Glutamatergic neuron (in vitro differentiated cells): Measurements from ENCODE around the gene CTAGE1. TPM values are rescaled to one million over a fixed set of nuclear protein-coding genes. Genes with fewer than 3 reads are reported as not detected.

ENCODE experiments used
- DNase-seq: peaks from one replicate; pipeline ENCODE4 v3.0.0; 2022
- H3K27ac Mint-ChIP-seq: one replicate; pipeline ENCODE4 v1.8.0; 2020; ENCODE audit warnings: mild to moderate bottlenecking, mixed read lengths, inconsistent platforms; ENCODE audit not compliant: unreplicated experiment
- H3K27me3 Mint-ChIP-seq: one replicate; pipeline ENCODE4 v1.8.0; 2020; ENCODE audit warnings: mild to moderate bottlenecking, moderate library complexity, mixed read lengths, inconsistent platforms; ENCODE audit not compliant: unreplicated experiment
- H3K36me3 Mint-ChIP-seq: one replicate; pipeline ENCODE4 v1.8.0; 2020; ENCODE audit warnings: mild to moderate bottlenecking, mixed read lengths, inconsistent platforms; ENCODE audit not compliant: unreplicated experiment
- H3K4me1 Mint-ChIP-seq: one replicate; pipeline ENCODE4 v1.8.0; 2020; ENCODE audit warnings: mild to moderate bottlenecking, low read depth, mixed read lengths, inconsistent platforms; ENCODE audit not compliant: unreplicated experiment
- H3K4me3 Mint-ChIP-seq: one replicate; pipeline ENCODE4 v1.8.0; 2020; ENCODE audit warnings: mild to moderate bottlenecking, mixed read lengths, inconsistent platforms; ENCODE audit not compliant: unreplicated experiment
- H3K9me3 Mint-ChIP-seq: one replicate; pipeline ENCODE4 v1.8.0; 2020; ENCODE audit warnings: mild to moderate bottlenecking, moderate library complexity, mixed read lengths, inconsistent platforms; ENCODE audit not compliant: unreplicated experiment
- total RNA-seq: library from RNA; stranded (reverse); fragmentation: NEBNext Ultra II Directional; extraction: Animal tissue kit (Norgen Biotek cat#: 25700); gene quantifications from one replicate; pipeline ENCODE4 v1.2.1, GENCODE V29; 2021; ENCODE audit not compliant: unreplicated experiment
- TF ChIP-seq, protein P1 (sequence below): fragments of 200-600 bp; sonication (generic); IDR thresholded peaks from one replicate; pipeline ENCODE4 v1.5.0; 2021; ENCODE audit not compliant: partially characterized antibody, unreplicated experiment

CTAGE1 gene
- total RNA-seq, 1 donor from 2014 or later, result not detected

DNA sequence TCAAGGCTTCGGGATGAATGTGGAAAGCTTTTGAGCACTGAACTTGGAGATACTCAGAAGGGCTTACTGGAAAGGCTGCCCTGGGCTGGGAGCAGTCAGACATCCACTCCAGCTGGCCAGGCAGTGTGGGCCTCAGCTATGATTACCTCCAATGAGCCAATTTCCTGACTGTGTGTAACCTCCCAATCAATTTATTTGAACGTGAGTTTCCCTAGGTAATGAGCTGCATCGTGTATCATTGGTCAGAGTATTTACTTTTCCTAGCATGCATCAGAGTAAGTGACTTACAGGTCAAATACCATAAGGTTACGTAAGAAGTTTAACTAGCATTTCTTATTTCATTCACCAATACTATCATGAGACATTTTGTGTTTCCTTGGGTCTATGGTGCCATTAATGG, 11.0 kb upstream of the CTAGE1 start:
- H3K9me3 Mint-ChIP-seq, result peaks cover 4% of the 10 kb centered on the region
- no peak overlapping the region for H3K27ac Mint-ChIP-seq
- TF ChIP-seq, protein P1, sequence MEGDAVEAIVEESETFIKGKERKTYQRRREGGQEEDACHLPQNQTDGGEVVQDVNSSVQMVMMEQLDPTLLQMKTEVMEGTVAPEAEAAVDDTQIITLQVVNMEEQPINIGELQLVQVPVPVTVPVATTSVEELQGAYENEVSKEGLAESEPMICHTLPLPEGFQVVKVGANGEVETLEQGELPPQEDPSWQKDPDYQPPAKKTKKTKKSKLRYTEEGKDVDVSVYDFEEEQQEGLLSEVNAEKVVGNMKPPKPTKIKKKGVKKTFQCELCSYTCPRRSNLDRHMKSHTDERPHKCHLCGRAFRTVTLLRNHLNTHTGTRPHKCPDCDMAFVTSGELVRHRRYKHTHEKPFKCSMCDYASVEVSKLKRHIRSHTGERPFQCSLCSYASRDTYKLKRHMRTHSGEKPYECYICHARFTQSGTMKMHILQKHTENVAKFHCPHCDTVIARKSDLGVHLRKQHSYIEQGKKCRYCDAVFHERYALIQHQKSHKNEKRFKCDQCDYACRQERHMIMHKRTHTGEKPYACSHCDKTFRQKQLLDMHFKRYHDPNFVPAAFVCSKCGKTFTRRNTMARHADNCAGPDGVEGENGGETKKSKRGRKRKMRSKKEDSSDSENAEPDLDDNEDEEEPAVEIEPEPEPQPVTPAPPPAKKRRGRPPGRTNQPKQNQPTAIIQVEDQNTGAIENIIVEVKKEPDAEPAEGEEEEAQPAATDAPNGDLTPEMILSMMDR, result no peak
- no peaks in the 10 kb centered on the region for H3K36me3 Mint-ChIP-seq
- H3K4me1 Mint-ChIP-seq, result no peaks in the 10 kb centered on the region
- peaks cover 4% of the 10 kb centered on the region for H3K27me3 Mint-ChIP-seq
- no peak overlapping the region for H3K4me3 Mint-ChIP-seq
- no peak for DNase-seq

DNA sequence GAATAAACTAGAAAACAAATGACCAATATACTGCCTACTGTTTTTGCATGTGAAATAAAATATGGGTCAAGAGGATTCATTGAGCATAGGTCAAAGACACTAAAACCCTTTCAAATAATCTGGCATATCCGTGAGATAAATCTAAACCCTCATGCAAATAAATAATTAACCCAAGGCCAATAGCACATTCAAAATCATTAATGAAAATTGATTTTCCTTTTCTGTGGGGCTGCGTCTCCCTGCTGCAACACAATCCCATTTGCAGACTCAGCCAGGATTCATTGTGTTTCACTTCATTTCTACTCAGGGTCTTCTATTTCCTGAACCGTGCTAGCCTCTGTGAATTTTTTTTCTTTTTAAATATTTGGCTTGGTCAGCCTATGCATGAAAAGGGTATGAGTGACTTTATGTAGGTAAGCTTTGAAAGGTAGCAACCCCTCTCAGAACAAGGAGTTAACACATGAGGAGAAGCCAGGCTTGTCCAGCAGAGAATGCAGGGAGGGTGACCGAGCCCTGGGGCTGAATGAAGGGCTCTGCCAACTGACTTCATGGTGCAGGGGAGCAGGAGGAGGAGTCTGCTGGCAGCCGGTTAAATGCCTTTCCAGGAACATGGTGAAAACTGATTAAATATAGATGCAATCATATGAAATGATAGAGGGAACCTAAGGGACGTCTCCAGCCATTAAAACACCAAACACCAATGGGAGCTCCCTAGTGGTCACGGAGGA, 10.3 kb upstream of the CTAGE1 start:
- Mint-ChIP-seq H3K27ac (no peak overlapping the region), H3K27me3 (peaks cover 4% of the 10 kb centered on the region), H3K36me3 (no peaks in the 10 kb centered on the region), H3K9me3 (peaks cover 4% of the 10 kb centered on the region), H3K4me3 (no peak overlapping the region), H3K4me1 (no peaks in the 10 kb centered on the region)
- TF ChIP-seq, protein P1, result no peak
- no peak for DNase-seq

DNA sequence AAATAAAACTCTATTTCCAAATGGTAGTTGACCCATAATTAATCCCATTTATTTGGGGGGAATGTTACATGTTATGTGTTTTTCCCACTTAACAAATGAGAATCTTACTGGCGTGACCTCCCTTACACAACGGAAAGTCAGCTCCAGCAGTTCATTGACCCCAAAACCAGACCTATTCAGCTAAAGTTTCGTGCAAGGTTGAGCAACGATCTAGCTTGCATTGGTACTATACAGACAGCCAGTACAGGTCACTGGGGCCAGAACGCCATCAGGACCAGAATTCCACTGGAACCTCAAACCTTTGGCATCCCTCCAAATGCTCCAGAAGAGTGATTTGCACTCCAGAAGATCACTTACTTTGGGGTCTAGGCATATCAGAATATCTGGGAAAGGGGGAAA, 6.8 kb upstream of the CTAGE1 start:
- Mint-ChIP-seq H3K27ac (no peak overlapping the region), H3K27me3 (peaks cover 2% of the 10 kb centered on the region), H3K4me1 (no peaks in the 10 kb centered on the region), H3K9me3 (no peaks in the 10 kb centered on the region), H3K4me3 (no peak overlapping the region), H3K36me3 (no peaks in the 10 kb centered on the region)
- TF ChIP-seq, protein P1, result no peak
- no peak for DNase-seq

DNA sequence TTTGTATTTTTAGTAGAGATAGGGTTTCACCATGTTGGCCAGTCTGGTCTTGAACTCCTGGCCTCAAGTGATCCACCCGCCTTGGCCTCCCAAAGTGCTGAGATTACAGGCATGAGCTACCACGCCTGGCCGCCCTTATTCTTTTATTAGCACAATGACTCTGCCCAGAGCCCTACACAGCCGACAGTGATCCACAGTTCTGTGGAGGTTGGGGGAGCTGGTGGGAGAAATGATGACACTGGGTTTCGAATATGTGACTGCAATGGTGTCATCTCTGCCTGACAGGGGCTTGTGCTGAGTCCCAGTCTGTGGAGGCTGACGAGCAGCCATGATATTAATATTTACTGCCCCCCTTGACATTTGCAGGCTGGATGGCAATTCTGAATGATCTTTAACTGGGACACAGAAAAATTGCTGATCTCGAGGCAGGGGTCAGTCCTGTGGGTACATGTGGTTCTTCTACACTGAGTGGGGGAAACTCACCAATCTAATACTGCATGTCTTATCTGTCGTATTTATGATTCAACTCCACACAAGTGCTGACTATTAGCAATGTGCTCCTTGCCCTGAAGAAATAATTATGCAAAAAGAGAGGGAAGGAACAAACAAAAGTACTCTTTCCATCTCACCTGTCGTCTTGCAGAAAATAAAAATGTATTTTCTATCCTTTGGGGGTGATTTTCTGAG, 6.3 kb upstream of the CTAGE1 start:
- TF ChIP-seq, protein P1, result no peak
- Mint-ChIP-seq H3K9me3 (no peaks in the 10 kb centered on the region), H3K4me1 (no peaks in the 10 kb centered on the region), H3K4me3 (no peak overlapping the region), H3K36me3 (no peaks in the 10 kb centered on the region), H3K27ac (no peak overlapping the region), H3K27me3 (peaks cover 2% of the 10 kb centered on the region)
- no peak for DNase-seq

DNA sequence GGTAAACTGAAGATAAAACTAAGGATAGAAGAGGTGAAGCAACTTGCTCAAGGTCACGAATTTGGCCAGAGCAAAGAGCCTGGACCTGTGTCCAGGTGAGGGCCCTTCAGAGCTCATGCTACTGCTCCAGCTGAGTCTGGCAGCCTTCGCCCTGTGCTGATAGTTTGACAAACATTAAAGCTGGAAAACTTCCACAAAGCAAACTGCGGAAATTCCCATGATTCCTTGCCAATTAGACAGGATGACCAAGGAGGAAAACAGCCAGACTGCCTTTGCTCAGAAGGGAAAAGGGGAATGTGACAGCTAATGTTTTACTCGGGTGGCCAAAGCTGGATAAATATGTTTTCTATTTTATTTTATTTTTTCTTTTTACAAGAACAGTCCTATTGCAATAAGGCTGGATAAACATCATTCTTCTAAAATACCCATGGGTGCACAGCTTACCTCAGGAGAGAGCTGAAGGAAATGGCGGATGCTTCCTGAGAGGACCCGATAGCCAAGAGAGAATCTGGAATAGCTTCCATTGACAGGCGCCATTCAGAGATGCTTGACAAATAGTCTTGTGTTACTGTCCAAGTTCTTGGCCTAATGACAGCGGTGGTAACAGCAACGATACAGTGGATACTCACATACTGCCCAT, 5.3 kb upstream of the CTAGE1 start:
- H3K27ac Mint-ChIP-seq, result no peak overlapping the region
- no peaks in the 10 kb centered on the region for H3K9me3 Mint-ChIP-seq
- no peaks in the 10 kb centered on the region for H3K36me3 Mint-ChIP-seq
- TF ChIP-seq, protein P1, result no peak
- DNase-seq, result no peak
- peaks cover 2% of the 10 kb centered on the region for H3K27me3 Mint-ChIP-seq
- H3K4me3 Mint-ChIP-seq, result no peak overlapping the region
- H3K4me1 Mint-ChIP-seq, result no peaks in the 10 kb centered on the region
